Measurements from ENCODE around the gene MYH10. TPM values are rescaled to one million over a fixed set of nuclear protein-coding genes. Genes with fewer than 3 reads are reported as not detected.

The MYH10 gene
- total RNA-seq, 1 experiment from 2014 or later: 74.0 TPM

GRCh38 chr17:8599351-8600011 is 31.0 kb downstream of the MYH10 start:
- no peak overlapping the region for H3K27ac Mint-ChIP-seq (ENCODE audit: unreplicated experiment)
- H3K4me3 ChIP-seq (ENCODE audit: low read depth, low read length): no peak overlapping the region
- no peak for DNase-seq
- ChIA-PET POLR2A (no interaction called here), CTCF (no interaction called here)
- no peaks in the 10 kb centered on the region for H3K9me3 Mint-ChIP-seq (ENCODE audit: unreplicated experiment)
- no TSS peak for BruUV-seq (replicated peaks)
- H3K9me3 ChIP-seq: no peaks in the 10 kb centered on the region
- no peaks in the 10 kb centered on the region for H3K27me3 Mint-ChIP-seq (ENCODE audit: insufficient read depth, unreplicated experiment)
- intact Hi-C loops (cut with micrococcal nuclease; ENCODE audit: unreplicated experiment): no loop called here
- H3K4me3 Mint-ChIP-seq (ENCODE audit: unreplicated experiment): no peak overlapping the region
- TF ChIP-seq CTCF (IDR thresholded peaks at IDR 0.05; ENCODE audit: insufficient read depth in 1 of 2, low read depth in 1 of 2, low read length in 1 of 2, severe bottlenecking in 1 of 2, unreplicated experiment in 1 of 2): no peak
- no peaks in the 10 kb centered on the region for H3K27me3 ChIP-seq (replicated peaks; ENCODE audit: control insufficient read depth, insufficient read depth, low read length)
- peaks cover 6% of the 10 kb centered on the region for H3K36me3 Mint-ChIP-seq (ENCODE audit: insufficient read depth, unreplicated experiment)
- no peaks in the 10 kb centered on the region for H3K4me1 Mint-ChIP-seq (ENCODE audit: low read depth, unreplicated experiment)
- H3K36me3 ChIP-seq (ENCODE audit: control insufficient read depth, insufficient read depth, low read length): no peaks in the 10 kb centered on the region
- H3K4me1 ChIP-seq: no peaks in the 10 kb centered on the region

- ChIA-PET POLR2A (no interaction called here), CTCF (no interaction called here)
- Histone ChIP-seq H3K9me3 (no peaks in the 10 kb centered on the region), H3K4me3 (ENCODE audit: low read depth, low read length) (no peak overlapping the region), H3K27me3 (replicated peaks; ENCODE audit: control insufficient read depth, insufficient read depth, low read length) (no peaks in the 10 kb centered on the region), H3K4me1 (no peaks in the 10 kb centered on the region), H3K36me3 (ENCODE audit: control insufficient read depth, insufficient read depth, low read length) (no peaks in the 10 kb centered on the region)
- no TSS peak for BruUV-seq (replicated peaks)
- no peaks in the 10 kb centered on the region for H3K9me3 Mint-ChIP-seq (ENCODE audit: unreplicated experiment)
- DNase-seq: no peak
- no peaks in the 10 kb centered on the region for H3K27me3 Mint-ChIP-seq (ENCODE audit: insufficient read depth, unreplicated experiment)
- H3K36me3 Mint-ChIP-seq (ENCODE audit: insufficient read depth, unreplicated experiment): peaks cover 6% of the 10 kb centered on the region
- no peak overlapping the region for H3K4me3 Mint-ChIP-seq (ENCODE audit: unreplicated experiment)
- intact Hi-C loops (cut with micrococcal nuclease; ENCODE audit: unreplicated experiment): no loop called here
- H3K4me1 Mint-ChIP-seq (ENCODE audit: low read depth, unreplicated experiment): no peaks in the 10 kb centered on the region
- no peak overlapping the region for H3K27ac Mint-ChIP-seq (ENCODE audit: unreplicated experiment)
- no peak for TF ChIP-seq CTCF (IDR thresholded peaks at IDR 0.05; ENCODE audit: insufficient read depth in 1 of 2, low read depth in 1 of 2, low read length in 1 of 2, severe bottlenecking in 1 of 2, unreplicated experiment in 1 of 2)
Observed at GRCh38 chr17:8598913-8599312, 31.6 kb downstream of the MYH10 start.

- CTCF ChIA-PET: no interaction called here
- Mint-ChIP-seq H3K4me3 (ENCODE audit: unreplicated experiment) (no peak overlapping the region), H3K36me3 (ENCODE audit: insufficient read depth, unreplicated experiment) (no peaks in the 10 kb centered on the region), H3K4me1 (ENCODE audit: low read depth, unreplicated experiment) (no peaks in the 10 kb centered on the region), H3K27ac (ENCODE audit: unreplicated experiment) (no peak overlapping the region), H3K9me3 (ENCODE audit: unreplicated experiment) (peaks cover under 1% of the 10 kb centered on the region), H3K27me3 (ENCODE audit: insufficient read depth, unreplicated experiment) (no peaks in the 10 kb centered on the region)
- POLR2A ChIA-PET: no interaction called here
- BruUV-seq (replicated peaks): no TSS peak
- intact Hi-C loops (cut with micrococcal nuclease; ENCODE audit: unreplicated experiment): no loop called here
- no peak for TF ChIP-seq CTCF (IDR thresholded peaks at IDR 0.05; ENCODE audit: insufficient read depth in 1 of 2, low read depth in 1 of 2, low read length in 1 of 2, severe bottlenecking in 1 of 2, unreplicated experiment in 1 of 2)
- Histone ChIP-seq H3K9me3 (no peaks in the 10 kb centered on the region), H3K27me3 (replicated peaks; ENCODE audit: control insufficient read depth, insufficient read depth, low read length) (no peaks in the 10 kb centered on the region), H3K4me1 (no peaks in the 10 kb centered on the region), H3K36me3 (ENCODE audit: control insufficient read depth, insufficient read depth, low read length) (no peaks in the 10 kb centered on the region), H3K4me3 (ENCODE audit: low read depth, low read length) (no peak overlapping the region)
- DNase-seq: no peak
Observed at GRCh38 chr17:8593830-8594229, 36.7 kb downstream of the MYH10 start.
